Neural cell (in vitro differentiated cells): ENCODE data around the gene HSF5. TPM values are rescaled to one million over a fixed set of nuclear protein-coding genes. Genes with fewer than 3 reads are reported as not detected.

Source experiments
- H2AFZ ChIP-seq: fragments of 200-600, 300-800 bp; sonication (generic), shearing (Covaris generic); 2 replicates; pipeline ENCODE4 v1.6.0; 2014; ENCODE audit warnings: low read depth, mild to moderate bottlenecking, antibody characterized with exemption, low read length, moderate library complexity
- H3F3A ChIP-seq: fragments of 200-600 bp; shearing (Covaris generic); 2 replicates; pipeline ENCODE4 v1.6.1; 2016; ENCODE audit warnings: mild to moderate bottlenecking, moderate library complexity, mixed read lengths, antibody characterized with exemption, low read length; ENCODE audit not compliant: insufficient read depth, poor library complexity, severe bottlenecking
- H3K27ac ChIP-seq: fragments of 200-600, 300-800 bp; sonication (generic), shearing (Covaris generic); 2 replicates; pipeline ENCODE4 v1.5.1; 2014; ENCODE audit warnings: mild to moderate bottlenecking, low read length, moderate library complexity
- H3K27me3 ChIP-seq: fragments of 300-800, 200-600 bp; sonication (generic), shearing (Covaris generic); 2 replicates; pipeline ENCODE4 v1.6.0; 2014; ENCODE audit warnings: mild to moderate bottlenecking, low read depth, low read length, moderate library complexity; ENCODE audit not compliant: insufficient read depth
- H3K36me3 ChIP-seq: fragments of 300-800, 200-600 bp; sonication (generic), shearing (Covaris generic); 2 replicates; pipeline ENCODE4 v1.5.1; 2014; ENCODE audit warnings: mild to moderate bottlenecking, antibody characterized with exemption, low read length, moderate library complexity; ENCODE audit not compliant: insufficient read depth
- H3K4me2 ChIP-seq: fragments of 300-800, 200-600 bp; sonication (generic), shearing (Covaris generic); 2 replicates; pipeline ENCODE4 v1.6.0; 2014; ENCODE audit warnings: mild to moderate bottlenecking, low read length
- H3K4me3 ChIP-seq: fragments of 300-800, 200-600 bp; sonication (generic), shearing (Covaris generic); 2 replicates; pipeline ENCODE4 v1.5.1; 2014; ENCODE audit warnings: mild to moderate bottlenecking, low read length, moderate library complexity
- H3K79me2 ChIP-seq: fragments of 200-600 bp; shearing (Covaris generic); replicated peaks from 2 replicates; pipeline ENCODE4 v1.6.0; 2014; ENCODE audit warnings: mild to moderate bottlenecking, low read length, moderate library complexity; ENCODE audit not compliant: insufficient read depth
- H3K9ac ChIP-seq: fragments of 300-800, 200-600 bp; sonication (generic), shearing (Covaris generic); 2 replicates; pipeline ENCODE4 v1.6.1; 2016; ENCODE audit warnings: mild to moderate bottlenecking, low read length, mixed read lengths
- H3K9me2 ChIP-seq: fragments of 200-600 bp; shearing (Covaris generic); 2 replicates; pipeline ENCODE4 v1.6.1; 2016; ENCODE audit warnings: mild to moderate bottlenecking, low read length, mixed read lengths; ENCODE audit not compliant: insufficient read depth
- H3K9me3 ChIP-seq: fragments of 200-600, 300-800 bp; sonication (generic), shearing (Covaris generic); 2 replicates; pipeline ENCODE4 v1.6.1; 2016; ENCODE audit warnings: mild to moderate bottlenecking, mixed run types, low read length, moderate library complexity, mixed read lengths
- H4K20me1 ChIP-seq: fragments of 200-600 bp; shearing (Covaris generic); 2 replicates; pipeline ENCODE4 v1.6.1; 2016; ENCODE audit warnings: mild to moderate bottlenecking, mixed run types; ENCODE audit not compliant: insufficient read depth
- EP300 ChIP-seq: fragments of 450-650 bp; conservative IDR thresholded peaks from 2 replicates; pipeline ENCODE4 v1.6.1; 2014; ENCODE audit warnings: antibody characterized with exemption, mild to moderate bottlenecking, moderate library complexity; ENCODE audit not compliant: poor library complexity, severe bottlenecking
- EZH2 ChIP-seq: fragments of 200-600, 300-800 bp; shearing (Covaris generic), sonication (generic); IDR thresholded peaks from 2 replicates; pipeline ENCODE4 v1.6.1; 2014; ENCODE audit warnings: antibody characterized with exemption, low read length, borderline replicate concordance, mild to moderate bottlenecking; ENCODE audit not compliant: insufficient read depth, poor library complexity, severe bottlenecking
- MXI1 ChIP-seq: fragments of 450-650 bp; conservative IDR thresholded peaks from 2 replicates; pipeline ENCODE4 v1.6.1; 2014; ENCODE audit warnings: antibody characterized with exemption, mild to moderate bottlenecking; ENCODE audit not compliant: poor library complexity, severe bottlenecking
- POLR2AphosphoS5 ChIP-seq: IDR thresholded peaks from 2 replicates; pipeline ENCODE4 v1.6.1; 2012
- RAD21 ChIP-seq: fragments of 450-650 bp; conservative IDR thresholded peaks from 2 replicates; pipeline ENCODE4 v1.6.1; 2014; ENCODE audit warnings: antibody characterized with exemption, mild to moderate bottlenecking, moderate library complexity
- SMC3 ChIP-seq: fragments of 450-650 bp; conservative IDR thresholded peaks from 2 replicates; pipeline ENCODE4 v1.6.1; 2014; ENCODE audit warnings: antibody characterized with exemption, mild to moderate bottlenecking, moderate library complexity; ENCODE audit not compliant: poor library complexity
- TAF1 ChIP-seq: IDR thresholded peaks from 2 replicates; pipeline ENCODE4 v1.6.1; 2012; ENCODE audit warnings: low read depth
- polyA minus RNA-seq: library from RNA; depleted of rRNA, polyadenylated mRNA; stranded (reverse); fragments of >200 nt; gene quantifications from 2 replicates; pipeline ENCODE4 v1.2.3, GENCODE V29; 2014
- polyA plus RNA-seq: library from polyadenylated mRNA; depleted of rRNA; stranded (reverse); fragments of >200 nt; gene quantifications from 2 replicates; pipeline ENCODE4 v1.2.3, GENCODE V29; 2014
- TF ChIP-seq, protein P1 (sequence below): IDR thresholded peaks from 2 replicates; pipeline ENCODE4 v1.6.1; 2012; ENCODE audit warnings: borderline replicate concordance
- TF ChIP-seq, protein P2 (sequence below): fragments of 450-650 bp; IDR thresholded peaks from 2 replicates; pipeline ENCODE4 v1.5.1; 2014; ENCODE audit warnings: antibody characterized with exemption, mild to moderate bottlenecking, moderate library complexity; ENCODE audit not compliant: poor library complexity, severe bottlenecking

The HSF5 gene, protein sequence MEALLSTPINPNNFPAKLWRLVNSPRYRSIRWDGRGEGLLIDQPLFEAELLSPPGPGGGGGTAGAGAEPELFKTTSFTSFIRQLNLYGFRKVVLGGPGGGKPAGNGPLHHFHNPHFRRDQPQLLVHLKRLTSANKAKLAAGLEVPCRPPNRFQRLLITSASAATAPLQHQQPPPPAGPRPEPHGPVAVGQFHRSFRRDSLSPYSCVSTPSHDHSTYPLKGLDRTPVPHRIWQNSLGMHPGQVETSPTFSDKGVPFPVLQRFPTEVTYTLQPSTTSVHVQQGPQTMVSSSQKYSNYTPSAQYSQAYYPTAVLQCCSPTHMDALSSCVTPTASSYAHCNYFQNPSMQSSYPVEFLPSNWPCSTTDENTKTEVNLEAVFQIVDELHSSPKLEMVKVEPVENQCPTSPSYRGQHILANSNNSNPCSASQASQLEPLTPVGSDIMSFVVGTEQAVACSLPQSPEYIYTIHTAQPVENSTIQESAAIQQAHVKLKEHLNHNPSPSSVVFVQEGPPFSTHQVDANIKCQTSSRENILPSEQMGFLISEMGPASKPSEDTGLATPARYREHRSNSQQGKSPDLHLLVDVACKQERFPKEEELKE
- polyA plus RNA-seq (0.21 and 0.32 TPM in 2 replicates), polyA minus RNA-seq (0.46 and 0.49 TPM in 2 replicates)

DNA sequence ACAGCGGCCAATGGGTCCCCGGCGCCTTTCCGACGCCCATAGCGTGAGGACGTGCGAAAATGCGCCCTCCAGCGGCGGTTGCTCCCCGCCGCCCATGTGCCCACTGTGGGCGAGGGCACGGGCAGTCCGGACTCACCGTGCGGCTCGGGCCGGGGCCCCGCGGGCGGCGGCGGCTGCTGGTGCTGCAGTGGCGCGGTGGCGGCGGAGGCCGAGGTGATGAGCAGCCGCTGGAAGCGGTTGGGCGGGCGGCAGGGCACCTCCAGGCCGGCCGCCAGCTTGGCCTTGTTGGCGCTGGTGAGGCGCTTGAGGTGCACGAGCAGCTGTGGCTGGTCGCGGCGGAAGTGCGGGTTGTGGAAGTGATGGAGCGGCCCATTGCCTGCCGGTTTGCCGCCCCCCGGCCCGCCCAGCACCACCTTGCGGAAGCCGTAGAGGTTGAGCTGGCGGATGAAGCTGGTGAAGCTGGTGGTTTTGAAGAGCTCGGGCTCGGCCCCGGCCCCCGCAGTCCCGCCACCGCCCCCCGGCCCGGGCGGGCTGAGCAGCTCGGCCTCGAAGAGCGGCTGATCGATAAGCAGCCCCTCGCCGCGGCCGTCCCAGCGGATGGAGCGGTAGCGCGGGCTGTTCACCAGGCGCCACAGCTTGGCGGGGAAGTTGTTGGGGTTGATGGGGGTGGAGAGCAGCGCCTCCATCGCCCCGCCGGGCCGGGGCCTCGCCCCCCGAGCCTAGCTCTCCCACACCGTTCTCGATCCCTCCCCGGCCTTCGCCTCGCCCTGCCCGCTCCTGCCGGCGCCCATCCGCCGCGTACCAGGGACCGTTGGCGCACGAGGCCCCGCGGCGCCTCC is at the start of gene HSF5:
Gene HSF5, minus strand, starts transcription at position 820 of the 839 bp plus-strand sequence. Its CDS starts 134 bp downstream, at position 686.
- no peaks in the 10 kb centered on the region for H4K20me1 ChIP-seq
- TF ChIP-seq RAD21 (no peak), SMC3 (no peak), EZH2 (no peak), POLR2AphosphoS5 (no peak), TAF1 (no peak)
- H3K4me2 ChIP-seq: no peak within 1 kb of the TSS
- no peak within 1 kb of the TSS for H2AFZ ChIP-seq
- H3F3A ChIP-seq: no peaks in the 10 kb centered on the region
- H3K79me2 ChIP-seq: no peaks in the 10 kb centered on the region
- no peaks in the 10 kb centered on the region for H3K27me3 ChIP-seq
- no peaks in the 10 kb centered on the region for H3K9me3 ChIP-seq
- no peaks in the 10 kb centered on the region for H3K36me3 ChIP-seq
- no peak within 1 kb of the TSS for H3K9ac ChIP-seq
- no peaks in the 10 kb centered on the region for H3K9me2 ChIP-seq
- H3K27ac ChIP-seq: no peak within 1 kb of the TSS
- H3K4me3 ChIP-seq: no peak within 1 kb of the TSS

DNA sequence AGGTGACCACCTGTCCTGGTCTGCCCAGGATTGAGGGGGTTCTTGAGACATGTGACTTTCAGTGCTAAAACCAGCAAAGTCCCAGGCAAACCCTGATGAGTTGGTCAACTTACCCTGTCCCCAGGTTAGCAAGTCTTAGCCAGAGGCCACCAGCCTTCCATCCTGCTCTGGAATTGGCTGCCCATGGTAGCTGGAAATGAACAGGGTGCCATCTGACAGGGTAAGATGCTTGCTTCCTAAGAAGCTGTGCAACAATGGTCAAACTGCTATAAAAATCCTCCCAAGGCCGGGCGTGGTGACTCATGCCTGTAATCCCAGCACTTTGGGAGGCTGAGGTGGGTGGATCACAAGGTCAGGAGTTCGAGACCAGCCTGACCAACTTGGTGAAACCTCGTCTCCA is 49.1 kb upstream of the HSF5 start:
- Histone ChIP-seq H3K27ac (no peak overlapping the region), H3K79me2 (no peaks in the 10 kb centered on the region), H2AFZ (no peak overlapping the region), H3K4me2 (no peak overlapping the region), H3F3A (no peaks in the 10 kb centered on the region), H3K27me3 (peaks cover 2% of the 10 kb centered on the region), H4K20me1 (no peaks in the 10 kb centered on the region), H3K9me2 (no peaks in the 10 kb centered on the region), H3K9me3 (no peaks in the 10 kb centered on the region), H3K4me3 (no peak overlapping the region), H3K9ac (no peak overlapping the region), H3K36me3 (no peaks in the 10 kb centered on the region)
- no peak for TF ChIP-seq TAF1
- no peak for TF ChIP-seq EP300
- no peak for TF ChIP-seq POLR2AphosphoS5
- no peak for TF ChIP-seq SMC3
- TF ChIP-seq EZH2: no peak
- TF ChIP-seq RAD21: no peak
- TF ChIP-seq, protein P1, sequence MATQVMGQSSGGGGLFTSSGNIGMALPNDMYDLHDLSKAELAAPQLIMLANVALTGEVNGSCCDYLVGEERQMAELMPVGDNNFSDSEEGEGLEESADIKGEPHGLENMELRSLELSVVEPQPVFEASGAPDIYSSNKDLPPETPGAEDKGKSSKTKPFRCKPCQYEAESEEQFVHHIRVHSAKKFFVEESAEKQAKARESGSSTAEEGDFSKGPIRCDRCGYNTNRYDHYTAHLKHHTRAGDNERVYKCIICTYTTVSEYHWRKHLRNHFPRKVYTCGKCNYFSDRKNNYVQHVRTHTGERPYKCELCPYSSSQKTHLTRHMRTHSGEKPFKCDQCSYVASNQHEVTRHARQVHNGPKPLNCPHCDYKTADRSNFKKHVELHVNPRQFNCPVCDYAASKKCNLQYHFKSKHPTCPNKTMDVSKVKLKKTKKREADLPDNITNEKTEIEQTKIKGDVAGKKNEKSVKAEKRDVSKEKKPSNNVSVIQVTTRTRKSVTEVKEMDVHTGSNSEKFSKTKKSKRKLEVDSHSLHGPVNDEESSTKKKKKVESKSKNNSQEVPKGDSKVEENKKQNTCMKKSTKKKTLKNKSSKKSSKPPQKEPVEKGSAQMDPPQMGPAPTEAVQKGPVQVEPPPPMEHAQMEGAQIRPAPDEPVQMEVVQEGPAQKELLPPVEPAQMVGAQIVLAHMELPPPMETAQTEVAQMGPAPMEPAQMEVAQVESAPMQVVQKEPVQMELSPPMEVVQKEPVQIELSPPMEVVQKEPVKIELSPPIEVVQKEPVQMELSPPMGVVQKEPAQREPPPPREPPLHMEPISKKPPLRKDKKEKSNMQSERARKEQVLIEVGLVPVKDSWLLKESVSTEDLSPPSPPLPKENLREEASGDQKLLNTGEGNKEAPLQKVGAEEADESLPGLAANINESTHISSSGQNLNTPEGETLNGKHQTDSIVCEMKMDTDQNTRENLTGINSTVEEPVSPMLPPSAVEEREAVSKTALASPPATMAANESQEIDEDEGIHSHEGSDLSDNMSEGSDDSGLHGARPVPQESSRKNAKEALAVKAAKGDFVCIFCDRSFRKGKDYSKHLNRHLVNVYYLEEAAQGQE: no peak
- TF ChIP-seq MXI1: no peak
- TF ChIP-seq, protein P2, sequence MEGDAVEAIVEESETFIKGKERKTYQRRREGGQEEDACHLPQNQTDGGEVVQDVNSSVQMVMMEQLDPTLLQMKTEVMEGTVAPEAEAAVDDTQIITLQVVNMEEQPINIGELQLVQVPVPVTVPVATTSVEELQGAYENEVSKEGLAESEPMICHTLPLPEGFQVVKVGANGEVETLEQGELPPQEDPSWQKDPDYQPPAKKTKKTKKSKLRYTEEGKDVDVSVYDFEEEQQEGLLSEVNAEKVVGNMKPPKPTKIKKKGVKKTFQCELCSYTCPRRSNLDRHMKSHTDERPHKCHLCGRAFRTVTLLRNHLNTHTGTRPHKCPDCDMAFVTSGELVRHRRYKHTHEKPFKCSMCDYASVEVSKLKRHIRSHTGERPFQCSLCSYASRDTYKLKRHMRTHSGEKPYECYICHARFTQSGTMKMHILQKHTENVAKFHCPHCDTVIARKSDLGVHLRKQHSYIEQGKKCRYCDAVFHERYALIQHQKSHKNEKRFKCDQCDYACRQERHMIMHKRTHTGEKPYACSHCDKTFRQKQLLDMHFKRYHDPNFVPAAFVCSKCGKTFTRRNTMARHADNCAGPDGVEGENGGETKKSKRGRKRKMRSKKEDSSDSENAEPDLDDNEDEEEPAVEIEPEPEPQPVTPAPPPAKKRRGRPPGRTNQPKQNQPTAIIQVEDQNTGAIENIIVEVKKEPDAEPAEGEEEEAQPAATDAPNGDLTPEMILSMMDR: no peak
